H54 (cell line): Measurements from ENCODE around the gene NFATC2.
A peak's percentile ranks its signal among the peaks of the same experiment; 100 is the strongest.

ENCODE experiments used
- DNase-seq: peaks from one replicate; pipeline ENCODE4 v3.0.0; 2011; ENCODE audit warnings: low spot score, mixed read lengths; ENCODE audit not compliant: insufficient read length
- FAIRE-seq: peaks from 3 replicates; lab custom pipeline; 2011; peaks lifted over from hg19 to GRCh38; lab: Jason Lieb, UNC
- POLR2A ChIP-seq: IDR thresholded peaks from 2 replicates; pipeline ENCODE4 v1.6.1; 2011; ENCODE audit warnings: low read depth, mild to moderate bottlenecking, low read length

NFATC2 gene

DNA sequence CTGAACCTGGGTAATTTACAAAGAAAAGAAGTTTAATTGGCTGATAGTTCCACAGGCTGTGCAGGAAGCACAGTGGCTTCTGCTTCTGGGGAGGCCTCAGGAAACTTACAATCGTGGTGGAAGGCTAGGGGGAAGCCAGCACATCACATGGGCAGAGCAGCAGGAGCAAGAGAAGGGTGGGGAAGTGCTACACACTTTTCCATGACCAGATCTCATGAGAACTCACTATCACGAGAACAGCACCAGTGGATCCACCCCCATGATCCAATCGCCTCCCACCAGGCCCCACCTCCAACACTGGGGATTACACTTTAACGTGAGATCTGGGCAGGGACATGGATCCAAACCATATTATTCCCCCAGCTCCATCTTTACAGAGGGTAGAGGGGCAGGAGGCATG is 166.4 kb downstream of the NFATC2 start:
- FAIRE-seq (no peak), DNase-seq (no peak)
- no peak for TF ChIP-seq POLR2A

DNA sequence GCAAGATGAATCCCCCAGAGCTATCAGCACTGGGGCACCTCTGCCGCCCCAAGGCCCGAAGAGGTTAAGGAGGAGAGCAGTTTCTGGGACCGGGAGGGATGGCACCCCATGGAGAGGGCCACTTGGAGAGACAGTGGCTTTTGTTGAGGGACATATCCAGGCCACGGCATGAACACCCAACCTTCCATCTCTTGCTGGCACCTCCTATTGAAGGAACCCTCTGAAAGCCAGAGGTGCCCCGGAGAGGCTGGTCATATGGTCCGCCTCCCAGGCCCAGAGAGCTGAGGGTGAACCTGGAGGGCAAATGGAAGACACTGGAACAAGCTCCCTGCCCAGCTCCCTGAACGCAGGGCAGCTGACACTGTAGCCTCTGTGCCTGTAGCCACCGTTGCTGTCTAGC is 167.0 kb downstream of the NFATC2 start:
- FAIRE-seq (no peak), DNase-seq (no peak)
- no peak for TF ChIP-seq POLR2A

DNA sequence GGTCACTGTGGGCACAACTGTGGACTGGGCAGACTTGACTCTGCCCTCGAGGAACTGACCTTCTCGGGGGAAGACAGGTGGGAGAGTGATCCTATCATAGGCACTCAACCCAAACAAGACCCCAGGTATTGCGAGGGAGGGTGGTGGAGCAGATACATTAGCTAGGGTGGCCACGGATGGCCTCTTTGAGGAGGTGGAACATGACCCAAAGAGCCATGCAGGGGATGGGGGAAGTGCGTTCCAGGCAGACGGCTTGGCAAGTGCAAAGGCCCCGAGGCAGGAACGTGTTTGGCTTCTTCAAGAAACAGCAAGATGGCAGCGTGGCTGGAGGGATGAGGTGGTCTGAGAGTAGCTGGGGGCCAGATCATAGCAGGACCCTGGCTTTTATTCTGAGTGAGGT is 167.6 kb downstream of the NFATC2 start:
- no peak for FAIRE-seq
- TF ChIP-seq POLR2A, result no peak

GRCh38 chr20:51374456-51374830 is 168.1 kb downstream of the NFATC2 start:
- FAIRE-seq, result no peak
- TF ChIP-seq POLR2A, result no peak
- no peak for DNase-seq

More for the DNA sequence above, 167.6 kb downstream of the NFATC2 start:
- DNase-seq, result no peak

DNA sequence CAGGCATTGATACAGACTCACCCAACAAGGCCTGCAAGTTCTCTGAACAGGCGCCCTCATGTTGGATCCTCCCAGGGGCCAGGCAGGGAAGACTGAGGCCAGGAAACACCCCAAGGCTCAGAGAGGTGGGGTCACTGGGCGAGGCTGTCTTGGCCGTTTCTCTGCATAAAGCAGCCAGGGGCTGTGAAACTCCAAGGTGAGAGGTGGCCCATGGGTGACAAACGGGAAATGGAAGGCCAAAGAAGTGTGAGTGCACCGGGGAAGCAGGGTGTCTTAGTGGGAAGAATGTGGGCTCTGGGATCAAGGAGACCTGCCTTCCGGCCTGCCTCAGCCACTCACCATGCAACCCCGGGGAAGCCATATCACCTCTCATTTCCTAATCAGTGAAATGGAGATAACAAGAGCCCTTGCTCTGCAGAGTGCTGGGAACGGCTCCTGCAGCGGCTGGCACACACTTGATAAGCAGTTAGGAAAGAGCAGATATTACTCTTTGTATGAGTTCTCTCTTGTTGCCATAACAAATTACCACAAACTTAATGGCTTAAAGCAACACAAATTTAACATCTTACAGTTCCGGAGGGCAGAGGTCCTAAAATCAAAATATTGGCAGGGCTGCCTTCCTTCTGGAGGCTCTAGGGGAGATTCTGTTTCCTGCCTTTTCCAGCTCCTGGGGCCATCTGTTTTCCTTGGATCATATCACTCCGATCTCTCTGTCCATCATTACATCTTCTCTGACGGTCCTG is 168.6 kb downstream of the NFATC2 start:
- FAIRE-seq (no peak), DNase-seq (no peak)
- TF ChIP-seq POLR2A, result no peak

GRCh38 chr20:51372966-51373365 is 169.6 kb downstream of the NFATC2 start:
- no peak for TF ChIP-seq POLR2A
- FAIRE-seq (no peak), DNase-seq (no peak)

DNA sequence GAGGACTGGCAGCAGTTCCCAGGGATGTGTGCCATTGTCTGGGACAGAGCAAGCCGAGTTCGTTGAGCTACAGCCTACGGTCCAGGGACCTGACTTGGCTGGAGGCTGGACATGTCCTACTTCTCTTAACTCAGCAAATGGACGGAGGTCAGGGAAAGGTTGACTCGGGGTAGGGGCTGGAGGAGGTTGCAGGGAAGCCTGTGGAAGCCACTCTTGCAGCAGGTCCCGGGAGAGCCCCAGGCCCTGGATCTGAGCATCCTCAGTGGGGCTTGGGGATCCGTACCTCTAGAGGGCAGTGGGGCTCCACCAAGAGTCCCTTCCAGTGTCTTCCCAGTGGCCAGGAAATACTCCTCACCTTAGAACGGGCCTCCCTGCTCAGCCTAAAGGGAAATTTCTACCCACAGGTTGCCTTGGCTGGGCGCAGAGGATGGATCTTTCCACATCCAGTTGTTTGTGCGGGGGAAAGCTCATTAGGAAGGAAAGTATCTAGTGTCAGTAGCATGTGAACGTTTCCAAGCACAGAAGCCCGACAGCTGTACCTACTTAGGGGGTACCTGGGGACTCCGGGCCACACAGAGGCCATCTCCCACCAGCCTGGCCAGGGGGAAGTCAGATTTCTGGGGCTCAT is 170.2 kb downstream of the NFATC2 start:
- no peak for TF ChIP-seq POLR2A
- no peak for FAIRE-seq
- peak; percentile 75 for DNase-seq

GRCh38 chr20:51371720-51372119 is 170.8 kb downstream of the NFATC2 start:
- DNase-seq (no peak), FAIRE-seq (no peak)
- TF ChIP-seq POLR2A, result no peak

- DNase-seq (no peak), FAIRE-seq (no peak)
- no peak for TF ChIP-seq POLR2A
These were observed 173.0 kb downstream of the NFATC2 start for GRCh38 chr20:51369503-51369902.

- FAIRE-seq (no peak), DNase-seq (no peak)
- TF ChIP-seq POLR2A, result no peak
These were observed 173.9 kb downstream of the NFATC2 start for GRCh38 chr20:51368461-51369211.

DNA sequence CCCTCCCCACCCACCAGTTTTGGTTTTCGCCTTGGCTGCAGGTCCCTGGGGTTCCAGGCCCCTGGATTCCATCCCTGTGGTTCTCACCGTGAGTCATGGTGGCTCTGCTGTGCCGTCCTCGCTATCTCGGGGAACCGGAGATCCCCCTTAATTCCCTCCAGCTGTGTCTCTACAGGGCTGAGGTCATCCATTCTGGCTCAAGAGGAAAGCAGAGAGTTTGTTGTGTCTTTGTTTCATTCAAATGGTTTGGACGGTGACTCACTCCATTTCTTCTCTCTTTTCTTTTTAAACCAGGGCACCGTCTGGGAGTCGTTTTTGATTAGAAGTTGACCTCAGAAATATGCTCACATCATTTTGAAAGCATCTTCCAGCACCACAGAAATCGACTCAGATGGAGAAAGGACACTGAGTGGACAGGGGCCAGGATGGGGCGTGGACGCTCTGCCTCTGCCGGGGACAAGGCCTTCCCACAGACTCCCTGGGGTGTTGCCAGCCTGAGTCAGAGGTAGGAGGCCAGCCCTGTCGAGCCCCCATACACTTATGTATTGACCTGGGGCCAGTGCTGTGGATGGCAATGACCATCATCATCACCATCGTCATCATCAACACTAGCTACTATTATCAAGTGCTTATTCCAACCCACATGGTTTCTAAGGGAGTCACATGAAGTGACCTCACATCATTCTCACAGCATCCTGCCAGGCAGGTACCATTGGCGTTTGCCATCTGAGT is 176.2 kb downstream of the NFATC2 start:
- TF ChIP-seq POLR2A, result no peak; the same call in 1 of the 2 replicates
- DNase-seq, result peak; percentile 85
- peak; percentile 36 for FAIRE-seq

- no peak for TF ChIP-seq POLR2A
These were observed 176.8 kb downstream of the NFATC2 start for GRCh38 chr20:51365670-51366069.

GRCh38 chr20:51363813-51364212 is 178.7 kb downstream of the NFATC2 start:
- no peak for TF ChIP-seq POLR2A
- DNase-seq, result no peak
- no peak for FAIRE-seq

More at GRCh38 chr20:51365670-51366069, 176.8 kb downstream of the NFATC2 start:
- DNase-seq (peak; percentile 61), FAIRE-seq (no peak)

DNA sequence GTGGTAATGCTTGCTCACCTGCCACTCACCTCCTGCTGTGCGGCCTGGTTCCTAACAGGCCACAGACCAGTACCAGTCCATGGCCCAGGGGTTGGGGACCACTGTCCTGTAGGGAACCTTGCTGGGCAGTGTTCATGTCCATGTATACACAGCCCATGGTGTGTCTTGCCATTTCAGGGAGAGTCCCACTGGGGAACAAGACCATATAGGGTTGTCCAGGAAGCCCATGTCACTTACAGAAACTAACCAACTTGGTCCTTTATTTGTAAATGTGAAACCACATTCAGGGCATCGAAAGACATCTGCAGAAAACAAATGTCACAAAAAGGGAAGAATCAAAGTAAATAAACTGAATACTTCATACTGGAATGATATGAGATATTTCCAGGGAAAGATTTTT is 179.1 kb downstream of the NFATC2 start:
- DNase-seq (no peak), FAIRE-seq (no peak)
- TF ChIP-seq POLR2A, result no peak

DNA sequence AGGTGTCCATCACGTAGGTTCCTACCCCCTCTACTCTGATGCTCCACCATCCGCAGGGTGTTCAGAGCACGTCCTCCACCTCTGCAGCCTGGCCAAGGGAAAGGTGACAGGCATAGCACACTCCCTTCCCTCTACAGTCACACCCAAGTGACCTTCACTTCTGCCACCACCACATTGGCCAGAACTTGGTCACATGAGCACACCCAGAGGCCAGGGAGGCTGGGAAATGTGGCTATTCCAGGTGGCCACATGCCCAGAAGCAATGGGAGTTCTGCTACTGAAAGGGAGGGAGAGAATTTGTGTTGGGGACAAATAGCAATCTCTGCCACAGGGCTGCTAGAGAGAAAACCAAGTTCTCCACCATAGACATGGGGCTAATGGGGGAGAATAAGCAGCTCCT is 180.3 kb downstream of the NFATC2 start:
- FAIRE-seq, result no peak

More for the DNA sequence above, 180.3 kb downstream of the NFATC2 start:
- no peak for TF ChIP-seq POLR2A
- DNase-seq, result no peak
